GM13976 (cell line): Measurements from ENCODE around the gene H6PD.

ENCODE experiments used
- DNase-seq: peaks from one replicate; pipeline ENCODE4 v3.0.0; 2012; ENCODE audit warnings: low spot score
- in situ Hi-C: fragments of 300-500 bp; cut with MboI; formaldehyde crosslinking; loops from one replicate; pipeline ENCODE4 v1.12.0; 2022; ENCODE audit warnings: low sequenced_read_pairs, mixed read lengths, inconsistent platforms; ENCODE audit not compliant: unreplicated experiment
- TF ChIP-seq, protein P1 (sequence below): IDR thresholded peaks from 2 replicates; pipeline ENCODE4 v1.5.1; 2012; ENCODE audit warnings: borderline replicate concordance, mild to moderate bottlenecking; ENCODE audit not compliant: insufficient read depth; ENCODE audit errors: extremely low read depth, missing control alignments, control extremely low read depth

Gene H6PD

DNA sequence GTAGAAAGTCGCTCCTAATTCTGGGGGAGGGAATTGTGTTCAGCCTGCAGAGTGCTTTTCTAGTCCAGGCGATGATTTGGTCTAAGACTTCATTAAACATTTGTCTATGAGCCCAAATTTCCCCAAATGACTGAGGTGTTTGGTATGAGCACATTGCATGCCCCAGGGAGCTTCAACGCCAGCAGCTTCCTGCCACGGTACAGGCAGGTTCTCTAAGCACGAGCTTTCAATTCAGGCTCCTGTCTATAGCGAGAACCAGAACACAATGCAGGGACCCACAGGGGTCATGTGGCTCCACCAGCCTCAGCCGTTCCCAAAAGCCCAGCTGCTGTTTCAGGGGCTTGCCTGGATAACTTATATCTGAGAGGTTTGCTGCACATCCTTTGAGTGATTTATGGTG lies 34.1 kb upstream of the H6PD start:
- TF ChIP-seq, protein P1, sequence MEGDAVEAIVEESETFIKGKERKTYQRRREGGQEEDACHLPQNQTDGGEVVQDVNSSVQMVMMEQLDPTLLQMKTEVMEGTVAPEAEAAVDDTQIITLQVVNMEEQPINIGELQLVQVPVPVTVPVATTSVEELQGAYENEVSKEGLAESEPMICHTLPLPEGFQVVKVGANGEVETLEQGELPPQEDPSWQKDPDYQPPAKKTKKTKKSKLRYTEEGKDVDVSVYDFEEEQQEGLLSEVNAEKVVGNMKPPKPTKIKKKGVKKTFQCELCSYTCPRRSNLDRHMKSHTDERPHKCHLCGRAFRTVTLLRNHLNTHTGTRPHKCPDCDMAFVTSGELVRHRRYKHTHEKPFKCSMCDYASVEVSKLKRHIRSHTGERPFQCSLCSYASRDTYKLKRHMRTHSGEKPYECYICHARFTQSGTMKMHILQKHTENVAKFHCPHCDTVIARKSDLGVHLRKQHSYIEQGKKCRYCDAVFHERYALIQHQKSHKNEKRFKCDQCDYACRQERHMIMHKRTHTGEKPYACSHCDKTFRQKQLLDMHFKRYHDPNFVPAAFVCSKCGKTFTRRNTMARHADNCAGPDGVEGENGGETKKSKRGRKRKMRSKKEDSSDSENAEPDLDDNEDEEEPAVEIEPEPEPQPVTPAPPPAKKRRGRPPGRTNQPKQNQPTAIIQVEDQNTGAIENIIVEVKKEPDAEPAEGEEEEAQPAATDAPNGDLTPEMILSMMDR = no peak
- in situ Hi-C loops = no loop called here
- no peak for DNase-seq

DNA sequence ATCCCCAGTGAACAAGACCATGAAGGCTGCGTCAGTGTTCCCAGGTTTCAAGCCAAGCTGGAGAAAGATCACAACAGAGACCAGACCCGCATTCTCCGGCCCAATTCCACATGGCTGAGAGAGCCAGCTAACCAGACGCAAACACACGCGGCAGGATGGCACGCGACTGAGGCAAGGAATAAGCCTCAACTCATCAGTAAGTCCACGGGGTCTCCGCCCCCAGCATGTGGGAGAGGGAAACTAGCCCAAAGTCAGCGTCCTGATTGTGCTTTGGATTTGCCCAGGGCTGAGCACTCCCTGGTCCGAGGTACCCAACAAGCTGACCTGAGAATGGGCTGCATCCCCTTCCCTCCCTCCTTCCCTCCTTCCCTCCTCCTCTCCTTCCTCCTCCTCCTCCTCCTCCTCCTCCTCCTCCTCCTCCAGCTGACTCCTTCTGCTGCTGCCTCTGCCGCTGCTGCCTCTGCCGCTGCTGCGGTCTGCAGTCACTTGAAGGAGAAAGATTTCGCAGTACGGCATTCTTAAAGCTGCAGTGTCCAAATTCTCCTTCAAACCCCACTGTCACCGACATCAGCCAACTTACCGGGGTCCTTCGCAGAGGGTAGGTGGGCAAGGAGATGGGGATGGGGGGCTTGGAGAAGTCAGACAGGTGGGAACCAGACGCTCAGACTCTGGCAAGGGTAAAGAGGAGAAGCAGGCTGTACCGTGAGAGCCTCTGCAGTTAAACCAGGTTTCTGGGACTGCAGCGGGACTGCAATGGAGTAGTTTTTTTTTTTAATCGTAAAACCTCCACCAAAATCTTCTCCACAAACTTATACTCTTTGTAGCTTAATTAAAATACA lies 33.0 kb upstream of the H6PD start:
- no peak for DNase-seq
- in situ Hi-C loops = no loop called here
- TF ChIP-seq, protein P1 = no peak

- no peak for DNase-seq
- TF ChIP-seq, protein P1 = no peak
- in situ Hi-C loops = no loop called here
Observed at GRCh38 chr1:9202240-9202870, 32.2 kb upstream of the H6PD start.

- TF ChIP-seq, protein P1 = no peak
- no peak for DNase-seq
- in situ Hi-C loops = no loop called here
Observed at GRCh38 chr1:9203511-9203982, 31.0 kb upstream of the H6PD start.

- TF ChIP-seq, protein P1 = no peak
- in situ Hi-C loops = no loop called here
- no peak for DNase-seq
Observed at GRCh38 chr1:9204156-9204720, 30.3 kb upstream of the H6PD start.

GRCh38 chr1:9207086-9207485 lies 27.5 kb upstream of the H6PD start:
- peak; percentile 66 for DNase-seq
- in situ Hi-C loops = no loop called here
- TF ChIP-seq, protein P1 = no peak
